GM23248 (cell line): ENCODE data around the gene TSPAN5.

ENCODE experiments used
- EZH2 ChIP-seq: fragments of 200-600 bp; sonication (generic); IDR thresholded peaks from 2 replicates; pipeline ENCODE4 v1.6.1; 2018; ENCODE audit warnings: antibody characterized with exemption, mild to moderate bottlenecking; ENCODE audit not compliant: insufficient read depth, poor library complexity, severe bottlenecking
- EZH2phosphoT487 ChIP-seq: fragments of 200-600 bp; sonication (generic); IDR thresholded peaks from 2 replicates; pipeline ENCODE4 v1.6.1; 2018; ENCODE audit warnings: antibody characterized with exemption, moderate library complexity, mild to moderate bottlenecking, low read depth; ENCODE audit not compliant: insufficient read depth

- TF ChIP-seq EZH2phosphoT487 (no peak), EZH2 (no peak)
Measured at GRCh38 chr4:98633159-98633558, 25.3 kb downstream of the TSPAN5 start.
